Measurements from ENCODE around the gene REC114.

REC114 gene

GRCh38 chr15:73608475-73608874 is 165.5 kb downstream of the REC114 start:
- Histone ChIP-seq H3K27ac (ENCODE audit: low read depth, low read length) (no peak overlapping the region), H3K23ac (ENCODE audit: low read length) (no peak overlapping the region), H3K4me3 (ENCODE audit: low read length) (no peak overlapping the region), H3K4ac (ENCODE audit: low read depth, low read length) (no peak overlapping the region), H4K8ac (ENCODE audit: low read depth, low read length) (no peak overlapping the region), H2BK5ac (ENCODE audit: low read length) (no peak overlapping the region), H2BK15ac (replicated peaks; ENCODE audit: low read depth) (no peak overlapping the region), H3K9ac (ENCODE audit: low read length) (no peak overlapping the region), H4K5ac (ENCODE audit: low read length) (no peak overlapping the region), H3K4me1 (ENCODE audit: control insufficient read depth, low read depth, low read length) (peaks cover 7% of the 10 kb centered on the region), H3K18ac (ENCODE audit: low read length) (no peak overlapping the region), H3K79me2 (ENCODE audit: control insufficient read depth, insufficient read depth, low read length) (peaks cover 47% of the 10 kb centered on the region), H3K56ac (ENCODE audit: low read length) (no peak overlapping the region), H3K27me3 (ENCODE audit: insufficient read depth, low read length, poor library complexity) (no peaks in the 10 kb centered on the region), H3K36me3 (ENCODE audit: control insufficient read depth, insufficient read depth, low read length) (no peaks in the 10 kb centered on the region), H2BK120ac (ENCODE audit: low read depth, low read length) (no peak overlapping the region), H3K4me2 (ENCODE audit: low read length) (no peak overlapping the region), H3K79me1 (ENCODE audit: low read length) (peaks cover 18% of the 10 kb centered on the region), H2AK5ac (ENCODE audit: low read length) (no peak overlapping the region)
- no peak for DNase-seq
- WGBS (ENCODE audit: extremely low coverage, insufficient coverage, low lambda C conversion rate) = no CpG with 5 or more reads among the region's 1 CpG

GRCh38 chr15:73608941-73609340 is 166.0 kb downstream of the REC114 start:
- Histone ChIP-seq H3K79me2 (ENCODE audit: control insufficient read depth, insufficient read depth, low read length) (peaks cover 46% of the 10 kb centered on the region), H4K8ac (ENCODE audit: low read depth, low read length) (no peak overlapping the region), H3K27me3 (ENCODE audit: insufficient read depth, low read length, poor library complexity) (no peaks in the 10 kb centered on the region), H3K4ac (ENCODE audit: low read depth, low read length) (no peak overlapping the region), H3K27ac (ENCODE audit: low read depth, low read length) (no peak overlapping the region), H2BK15ac (replicated peaks; ENCODE audit: low read depth) (no peak overlapping the region), H2BK5ac (ENCODE audit: low read length) (no peak overlapping the region), H3K36me3 (ENCODE audit: control insufficient read depth, insufficient read depth, low read length) (no peaks in the 10 kb centered on the region), H3K18ac (ENCODE audit: low read length) (no peak overlapping the region), H3K9ac (ENCODE audit: low read length) (no peak overlapping the region), H2BK120ac (ENCODE audit: low read depth, low read length) (no peak overlapping the region), H3K4me1 (ENCODE audit: control insufficient read depth, low read depth, low read length) (peaks cover 7% of the 10 kb centered on the region), H2AK5ac (ENCODE audit: low read length) (no peak overlapping the region), H3K4me3 (ENCODE audit: low read length) (no peak overlapping the region), H3K56ac (ENCODE audit: low read length) (no peak overlapping the region), H3K4me2 (ENCODE audit: low read length) (no peak overlapping the region), H3K79me1 (ENCODE audit: low read length) (peaks cover 18% of the 10 kb centered on the region), H4K5ac (ENCODE audit: low read length) (no peak overlapping the region), H3K23ac (ENCODE audit: low read length) (no peak overlapping the region)
- no CpG with 5 or more reads among the region's 2 CpGs for WGBS (ENCODE audit: extremely low coverage, insufficient coverage, low lambda C conversion rate)
- DNase-seq = no peak

All from mesendoderm (in vitro differentiated cells).